Measurements from ENCODE around the gene DDX5.
"Not testable (repeated sequence)": the region's sequence is repeated elsewhere in the genome, so short reads cannot be mapped to it uniquely, and the experiment has no call there.

Gene DDX5

DNA sequence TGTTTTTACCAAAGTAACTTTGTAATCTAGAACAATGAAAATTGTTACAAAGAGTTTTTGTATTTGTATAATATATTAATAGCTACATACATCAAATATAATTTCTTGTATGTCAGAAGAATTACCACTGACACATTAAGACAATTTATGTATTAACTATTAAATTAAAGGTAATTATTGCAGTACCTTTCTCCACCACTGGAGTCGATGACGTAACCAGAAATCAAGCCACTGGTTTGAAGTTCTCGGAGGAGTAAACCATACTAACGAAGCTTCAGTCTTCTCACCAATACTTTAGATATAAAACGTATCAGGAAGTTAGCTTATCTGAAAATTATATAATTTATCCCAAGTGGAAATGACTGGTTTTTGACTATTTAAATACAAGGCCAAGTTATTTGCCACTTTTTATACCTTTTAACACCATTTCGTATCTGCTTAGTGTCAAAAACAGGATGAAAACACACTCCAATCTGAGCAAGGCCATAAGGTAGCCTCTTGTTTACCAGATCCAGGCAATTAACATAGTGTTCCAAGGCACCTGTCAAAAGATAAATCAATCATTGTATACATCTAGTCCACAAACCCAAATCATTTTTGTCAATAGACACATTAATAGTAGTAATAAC lies 13.5 kb downstream of the DDX5 start:
- no peak for DNase-seq (ENCODE audit: low read depth)

DNA sequence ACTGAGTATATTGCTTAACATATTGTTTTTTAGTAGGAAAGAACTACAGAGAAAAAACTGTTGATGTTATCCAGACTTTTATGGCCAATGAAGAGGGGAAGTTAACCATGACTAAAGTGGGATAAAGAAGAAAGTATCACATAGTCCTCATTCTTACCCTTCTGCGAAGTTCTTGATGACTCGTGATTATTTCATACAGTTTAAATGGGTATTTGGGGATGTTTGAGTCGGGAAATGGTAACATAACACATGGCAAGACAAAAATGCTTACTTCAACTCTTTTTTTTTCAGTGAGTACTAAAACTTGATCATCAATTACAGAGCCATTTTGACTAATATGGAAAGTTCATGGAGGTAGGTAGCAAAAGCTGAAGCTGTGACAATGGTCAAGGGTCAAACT lies 14.1 kb downstream of the DDX5 start:
- DNase-seq (ENCODE audit: low read depth), result peak; percentile 37

DNA sequence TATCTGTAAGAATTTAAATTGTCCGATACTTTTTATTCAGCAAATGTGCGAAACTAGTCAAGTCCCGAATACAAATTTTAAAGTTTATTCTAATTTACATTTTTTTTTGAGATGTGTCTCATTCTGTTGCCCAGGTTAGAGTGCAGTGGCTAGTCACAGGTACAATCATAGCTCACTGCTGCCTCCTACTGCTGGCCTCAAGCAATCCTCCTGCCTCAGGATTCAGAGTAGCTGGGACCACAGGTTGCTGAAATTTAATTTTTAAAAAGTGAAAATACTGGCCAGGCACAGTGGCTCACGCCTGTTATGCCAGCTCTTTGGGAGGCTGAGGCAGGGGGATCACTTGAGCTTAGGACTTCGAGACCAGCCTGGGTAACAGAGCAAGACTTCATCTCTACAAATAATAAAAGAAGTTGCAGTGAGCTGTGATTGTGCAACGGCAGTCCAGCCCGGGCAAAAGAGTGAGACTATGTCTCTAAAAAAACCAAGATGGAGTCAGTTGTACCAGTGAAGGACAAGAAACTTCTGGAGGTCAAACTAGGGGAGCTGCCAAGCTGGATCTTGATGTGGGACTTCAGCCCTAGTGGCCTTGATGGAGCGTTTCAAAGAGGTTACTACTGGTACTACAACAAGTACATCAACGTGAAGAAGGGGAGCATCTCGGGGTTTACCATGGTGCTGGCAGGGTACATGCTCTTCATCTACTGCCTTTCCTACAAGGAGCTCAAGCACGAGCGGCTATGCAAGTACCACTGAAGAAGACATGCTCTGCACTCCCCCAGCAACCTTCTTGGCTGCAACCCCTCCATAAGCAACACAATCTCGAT lies 14.8 kb downstream of the DDX5 start:
- DNase-seq (ENCODE audit: low read depth), result peak; percentile 34

DNA sequence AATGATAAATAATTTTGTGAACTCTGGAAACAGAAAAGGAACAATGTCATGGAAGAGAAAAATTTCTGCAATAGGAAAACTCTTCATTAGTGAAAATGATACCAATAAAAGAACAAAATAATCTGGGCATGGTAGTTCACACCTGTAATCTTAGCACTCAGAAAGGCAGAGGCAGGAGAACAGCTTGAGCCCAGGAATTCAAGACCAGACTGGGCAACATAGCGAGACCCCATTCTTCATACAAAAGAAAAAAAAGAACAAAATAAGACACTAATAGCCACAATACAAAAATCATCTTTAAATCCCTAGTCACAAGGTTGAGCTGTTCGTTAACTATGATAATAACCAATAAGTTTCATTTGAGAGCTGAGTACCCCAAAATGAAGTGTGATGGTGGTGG lies 17.8 kb downstream of the DDX5 start:
- DNase-seq (ENCODE audit: low read depth), result no peak

DNA sequence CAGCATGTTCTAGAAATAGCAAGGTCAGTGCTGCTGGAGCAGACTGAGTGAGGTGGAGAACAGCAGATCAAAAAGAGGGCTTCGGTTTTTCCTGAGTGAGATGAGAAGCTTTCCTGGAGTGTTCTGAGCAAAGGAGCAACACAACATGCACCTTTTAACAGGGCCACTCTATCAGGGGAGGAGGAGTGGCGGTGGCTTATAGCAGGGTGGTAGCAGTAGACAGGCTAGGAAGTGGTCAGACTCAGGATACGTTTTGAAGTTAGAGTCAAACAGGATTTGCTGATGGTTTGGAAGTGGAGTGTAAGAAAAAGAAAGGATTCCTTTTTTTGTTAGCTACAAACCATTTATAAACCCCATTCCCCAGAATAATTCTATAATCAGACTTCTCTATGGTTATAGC lies 21.7 kb downstream of the DDX5 start:
- DNase-seq (ENCODE audit: low read depth), result no peak

DNA sequence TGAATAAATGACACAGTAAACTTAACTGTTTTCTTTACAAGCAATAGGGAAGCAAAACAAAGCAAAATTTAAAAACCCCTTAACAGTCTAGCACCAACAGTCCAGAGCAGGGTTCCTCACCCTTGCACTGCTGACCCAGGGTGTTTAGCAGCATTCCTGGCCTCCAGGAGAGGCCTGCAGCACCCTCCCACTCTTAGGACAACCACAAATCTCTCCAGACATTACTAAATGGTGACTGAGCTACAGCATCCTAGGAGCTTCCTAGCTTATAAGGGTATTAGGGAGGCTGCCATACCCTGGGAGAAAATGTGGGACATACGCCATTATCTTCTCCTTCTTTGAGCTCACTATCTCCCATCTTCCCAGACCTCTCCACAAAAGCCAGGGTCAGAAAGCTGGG lies 25.1 kb downstream of the DDX5 start:
- DNase-seq (ENCODE audit: low read depth), result no peak

DNA sequence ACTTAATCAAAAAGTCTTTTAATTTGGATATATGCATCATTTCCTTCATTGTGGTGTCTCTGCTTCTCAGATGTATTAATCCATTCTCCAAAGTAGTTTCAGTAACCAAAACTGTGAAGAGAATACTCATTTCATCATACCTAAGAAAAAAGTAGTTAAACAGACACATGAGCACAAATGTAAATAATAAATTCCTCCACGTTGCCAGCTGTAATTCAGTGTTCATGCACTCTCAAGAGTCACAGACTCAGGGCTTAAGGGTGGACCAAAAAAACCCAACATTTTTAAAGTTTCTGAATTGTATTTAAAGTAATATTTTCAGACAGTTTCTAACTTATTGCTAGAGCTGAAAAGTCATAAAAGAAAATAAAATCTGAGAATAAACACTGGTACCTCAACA lies 28.2 kb downstream of the DDX5 start:
- DNase-seq (ENCODE audit: low read depth), result no peak

DNA sequence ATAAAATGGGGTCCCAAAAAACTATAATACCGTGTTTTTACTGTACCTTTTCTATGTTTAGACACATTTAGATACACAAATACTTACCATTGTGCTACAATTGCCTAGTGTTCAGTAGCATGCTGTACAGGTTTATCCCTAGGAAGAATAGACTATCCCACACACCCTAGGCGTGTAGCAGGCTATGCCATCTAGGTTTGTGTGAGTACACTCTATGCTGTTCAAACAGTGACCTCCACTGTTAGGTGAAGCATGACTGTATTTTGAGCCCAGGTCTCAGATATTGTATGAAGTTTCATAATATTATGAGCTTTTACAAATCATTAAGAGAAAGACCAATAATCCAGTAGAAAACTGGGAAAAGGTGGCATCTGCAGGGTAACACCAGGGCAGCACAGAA lies 33.5 kb downstream of the DDX5 start:
- DNase-seq (ENCODE audit: low read depth), result no peak

DNA sequence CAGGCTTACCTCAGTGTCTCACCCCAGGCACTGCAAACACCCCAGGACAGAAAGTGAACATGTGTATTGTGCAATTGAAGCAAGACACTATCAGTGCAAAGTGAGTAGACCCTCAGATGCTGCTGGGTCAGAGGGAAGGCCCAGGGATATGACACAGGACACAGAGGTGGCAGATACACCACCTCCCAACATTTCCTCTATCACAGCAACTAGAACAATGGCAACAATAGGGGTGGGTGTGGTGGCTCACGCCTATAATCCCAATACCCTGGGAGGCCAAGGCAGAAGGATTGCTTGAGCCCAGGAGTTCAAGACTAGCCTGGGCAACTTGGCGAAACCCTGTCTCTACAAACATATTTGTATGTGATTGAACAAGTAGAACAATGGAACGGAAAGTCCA lies 34.6 kb downstream of the DDX5 start:
- no peak for DNase-seq (ENCODE audit: low read depth)

DNA sequence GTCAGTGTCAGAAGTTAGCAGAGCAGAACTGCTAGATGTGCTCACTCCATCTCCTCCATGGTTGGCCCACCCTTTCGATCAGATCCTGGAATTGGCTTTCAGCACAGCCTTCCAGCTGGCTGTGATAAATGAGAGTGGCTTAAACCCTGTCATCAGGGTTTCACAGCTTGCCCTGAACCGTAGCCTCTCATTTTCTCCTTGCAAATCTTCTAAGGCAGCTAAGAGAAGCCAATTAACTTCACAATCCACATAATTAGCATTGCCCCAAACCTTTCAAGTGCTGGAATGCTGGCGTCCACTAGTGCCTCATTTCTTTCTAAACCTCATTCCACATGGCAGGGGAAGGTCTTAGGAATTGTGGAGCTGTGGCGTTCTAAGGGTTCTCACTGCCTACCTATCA lies 35.5 kb downstream of the DDX5 start:
- DNase-seq (ENCODE audit: low read depth), result no peak

DNA sequence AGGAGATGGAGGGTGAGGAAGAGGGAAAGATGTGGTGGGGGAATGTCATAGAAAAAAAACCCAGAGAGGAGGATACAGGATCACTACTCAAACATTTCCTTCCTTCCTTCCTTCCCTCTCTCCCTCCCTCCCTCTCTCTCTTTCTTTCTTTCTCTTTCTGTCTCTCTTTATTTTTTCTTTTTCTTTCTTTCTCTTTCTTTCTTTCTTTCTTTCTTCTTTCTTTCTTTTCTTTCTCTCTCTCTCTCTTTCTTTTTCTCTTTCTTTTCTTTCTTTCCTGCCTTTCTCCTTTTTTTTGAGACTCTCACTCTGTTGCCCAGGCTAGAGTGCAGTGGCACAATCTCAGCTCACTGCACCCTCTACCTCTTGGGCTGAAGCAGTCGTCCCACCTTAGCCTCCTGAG lies 39.3 kb downstream of the DDX5 start:
- not testable (repeated sequence) for DNase-seq (ENCODE audit: low read depth)

DNA sequence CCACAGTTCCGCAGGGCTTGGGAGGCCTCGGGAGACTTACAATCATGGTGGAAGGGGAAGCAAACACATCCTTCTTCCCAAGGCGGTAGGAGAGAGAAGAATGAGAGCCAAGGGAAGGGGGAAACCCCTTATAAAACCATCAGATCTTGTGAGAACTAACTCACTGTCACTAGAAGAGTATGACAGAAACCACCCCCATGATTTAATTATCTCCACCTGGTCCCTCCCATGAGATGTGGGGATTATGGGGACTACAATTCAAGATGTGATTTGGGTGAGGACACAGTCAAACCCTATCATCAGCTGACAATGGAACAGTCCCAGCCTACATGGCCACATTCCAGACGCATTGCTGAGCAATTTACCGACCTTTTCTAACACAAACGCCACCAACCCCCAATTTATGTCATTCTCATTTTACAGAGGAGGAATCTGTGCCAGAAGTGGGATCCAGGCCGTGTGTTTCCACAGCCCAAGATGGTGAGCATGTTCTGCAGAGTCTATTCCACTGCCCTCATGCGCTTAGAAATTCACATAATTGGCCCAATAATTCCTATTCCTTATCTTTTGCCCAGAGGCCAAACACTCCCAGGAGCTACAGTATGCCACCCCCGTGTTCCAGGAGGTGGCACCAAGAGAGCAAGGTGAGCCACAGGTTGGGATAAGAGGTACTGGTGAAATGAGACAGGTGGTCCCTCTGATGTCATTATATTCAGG lies 39.9 kb downstream of the DDX5 start:
- DNase-seq (ENCODE audit: low read depth), result no peak

DNA sequence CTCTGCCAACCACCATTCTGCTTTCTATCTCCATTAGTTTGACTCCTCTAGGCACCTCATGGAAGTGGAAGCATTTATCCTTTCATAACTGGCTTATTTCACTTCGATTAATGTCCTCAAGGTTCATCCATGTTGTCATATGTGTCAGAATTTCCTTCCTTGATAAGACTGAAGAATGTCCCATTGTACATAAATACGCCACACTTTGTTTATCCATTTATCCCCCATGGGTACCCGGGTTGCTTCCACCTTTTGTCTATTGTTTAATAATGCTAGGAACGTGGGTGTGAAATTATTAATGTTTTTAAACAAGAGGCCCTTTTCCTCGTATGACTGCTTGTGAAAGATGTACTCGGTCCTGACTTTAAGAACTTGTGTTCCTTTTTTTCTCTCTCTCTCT lies 44.3 kb downstream of the DDX5 start:
- DNase-seq (ENCODE audit: low read depth), result no peak

DNA sequence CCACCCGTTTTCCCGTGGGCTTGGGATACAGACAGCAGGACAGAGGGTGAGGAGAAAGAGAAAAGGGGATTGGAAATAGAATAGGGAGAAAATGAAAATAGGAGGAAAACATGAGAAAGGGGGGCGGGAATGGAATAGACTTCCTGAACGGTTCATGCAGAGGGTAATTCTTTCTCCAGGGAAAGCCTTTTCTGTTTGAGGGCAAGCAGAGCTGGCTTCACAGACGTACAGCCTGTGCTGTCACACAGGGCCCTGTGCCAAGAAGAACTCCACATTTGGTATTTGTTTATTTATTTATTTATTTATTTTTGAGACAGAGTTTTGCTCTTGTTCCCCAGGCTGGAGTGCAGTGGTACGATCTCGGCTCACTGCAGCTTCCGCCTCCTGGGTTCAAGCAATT lies 45.1 kb downstream of the DDX5 start:
- no peak for DNase-seq (ENCODE audit: low read depth)

DNA sequence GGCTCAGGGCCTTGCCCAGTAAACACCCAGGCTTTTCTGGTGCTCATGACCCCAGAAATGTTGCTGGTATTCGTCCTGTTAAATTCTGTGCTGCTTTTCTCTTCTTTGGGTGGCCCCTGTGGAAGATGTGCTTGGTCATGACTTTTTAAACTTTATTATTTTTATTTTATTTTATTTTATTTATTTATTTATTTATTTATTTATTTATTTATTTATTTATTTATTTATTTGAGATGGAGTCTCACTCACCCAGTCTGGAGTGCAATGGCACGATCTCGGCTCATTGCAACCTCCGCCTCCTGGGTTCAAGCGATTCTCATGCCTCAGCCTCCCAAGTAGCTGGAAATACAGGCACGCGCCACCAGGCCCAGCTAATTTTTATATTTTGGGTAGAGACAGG lies 46.3 kb downstream of the DDX5 start:
- not testable (repeated sequence) for DNase-seq (ENCODE audit: low read depth)

DNA sequence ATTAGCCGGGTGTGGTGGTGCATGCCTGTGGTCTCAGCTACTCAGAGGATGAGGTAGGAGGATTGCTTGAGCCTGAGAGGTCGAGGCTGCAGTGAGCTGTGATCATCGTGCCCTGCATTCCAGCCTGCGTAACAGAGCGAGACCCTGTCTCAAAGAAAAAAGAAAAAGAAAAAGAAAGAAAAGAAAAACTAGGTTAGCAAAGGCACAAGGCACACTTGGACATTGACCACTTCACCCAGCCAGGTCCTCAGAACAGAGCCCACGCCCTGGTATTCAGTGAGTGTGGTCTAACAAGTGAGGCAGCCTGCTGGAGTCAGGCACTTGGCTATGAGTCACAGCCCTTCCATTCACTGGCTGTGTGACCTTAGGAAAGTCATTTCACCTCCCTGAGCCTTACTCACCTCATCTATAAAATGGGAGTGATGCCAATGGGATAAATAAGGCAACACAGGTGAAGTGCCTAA lies 46.8 kb downstream of the DDX5 start:
- DNase-seq (ENCODE audit: low read depth), result peak; percentile 37

DNA sequence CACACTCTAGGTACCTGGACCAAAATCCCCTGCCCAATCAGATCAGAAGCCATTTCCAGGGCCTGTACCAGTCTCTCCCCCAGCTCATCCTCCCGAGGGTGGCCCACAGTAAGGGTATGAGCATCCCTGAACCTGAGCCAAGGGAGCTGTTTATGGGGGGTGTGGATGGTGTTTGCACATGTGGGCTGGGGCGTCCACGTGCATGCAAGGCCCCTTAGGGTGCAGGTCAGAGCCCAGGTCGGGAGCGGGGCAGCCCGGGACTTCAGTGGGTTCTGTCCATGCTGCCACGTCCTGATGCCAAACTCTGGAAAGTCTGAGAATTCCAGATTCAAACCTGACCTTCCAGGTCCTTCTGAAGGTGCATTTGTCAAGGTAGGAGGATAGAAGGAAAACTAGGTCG lies 47.3 kb downstream of the DDX5 start:
- no peak for DNase-seq (ENCODE audit: low read depth)

DNA sequence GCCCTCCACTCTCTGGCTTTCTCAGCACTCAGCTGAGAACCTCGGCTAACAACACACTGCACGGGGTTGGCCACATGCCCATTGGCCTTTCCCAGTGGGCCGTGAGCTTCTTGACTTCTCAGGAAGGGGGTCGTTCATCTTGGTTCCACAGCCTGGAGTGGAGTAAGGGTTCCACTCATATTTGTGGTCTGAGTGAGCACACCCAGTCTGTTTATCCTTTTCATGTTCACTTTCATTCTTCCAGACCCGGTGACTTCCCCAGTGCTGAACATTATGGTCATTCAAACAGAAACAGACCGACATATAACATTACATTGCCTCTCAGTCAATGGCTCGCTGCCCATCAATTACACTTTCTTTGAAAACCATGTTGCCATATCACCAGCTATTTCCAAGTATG lies 48.9 kb downstream of the DDX5 start:
- DNase-seq (ENCODE audit: low read depth), result peak; percentile 54

DNA sequence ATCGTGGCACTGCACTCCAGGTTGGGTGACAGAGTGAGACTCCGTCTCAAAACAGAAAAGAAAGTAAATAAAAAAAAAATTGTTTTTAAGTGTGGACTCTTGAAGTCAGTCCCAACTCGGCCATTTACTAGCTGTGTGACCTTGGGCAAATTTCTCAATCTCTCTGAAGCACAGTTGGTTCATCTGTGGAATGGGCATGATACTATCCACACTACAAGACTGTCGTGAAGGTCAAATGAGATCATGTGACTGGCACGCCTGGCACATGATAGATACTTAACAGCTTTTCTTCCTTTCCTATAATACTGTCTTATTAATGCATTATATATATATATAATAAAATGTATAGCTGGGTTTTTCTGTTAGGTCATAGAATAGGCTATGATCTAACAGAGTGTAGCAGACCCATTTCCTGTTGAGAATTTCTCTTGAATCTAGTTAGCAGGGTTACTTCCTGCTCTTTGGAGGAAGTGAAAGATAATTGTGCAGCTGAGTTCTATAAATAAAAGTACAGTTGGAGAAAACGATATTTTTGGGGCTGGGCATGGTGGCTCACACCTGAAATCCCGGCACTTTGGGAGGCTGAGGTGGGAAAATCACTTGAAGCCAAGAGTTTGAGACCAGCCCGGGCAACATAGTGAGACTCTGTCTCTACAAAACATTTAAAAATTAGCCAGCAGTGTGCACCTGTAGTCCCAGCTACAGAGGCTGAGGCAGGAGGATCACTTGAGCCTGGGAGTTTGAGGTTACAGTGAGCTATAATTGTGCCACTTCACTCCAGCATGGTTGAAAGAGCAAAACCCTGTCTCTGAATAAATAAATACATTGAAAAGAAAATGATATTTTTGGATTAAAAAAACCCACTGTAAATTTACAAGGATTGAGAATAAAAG lies 49.9 kb downstream of the DDX5 start:
- no peak for DNase-seq (ENCODE audit: low read depth)

DNA sequence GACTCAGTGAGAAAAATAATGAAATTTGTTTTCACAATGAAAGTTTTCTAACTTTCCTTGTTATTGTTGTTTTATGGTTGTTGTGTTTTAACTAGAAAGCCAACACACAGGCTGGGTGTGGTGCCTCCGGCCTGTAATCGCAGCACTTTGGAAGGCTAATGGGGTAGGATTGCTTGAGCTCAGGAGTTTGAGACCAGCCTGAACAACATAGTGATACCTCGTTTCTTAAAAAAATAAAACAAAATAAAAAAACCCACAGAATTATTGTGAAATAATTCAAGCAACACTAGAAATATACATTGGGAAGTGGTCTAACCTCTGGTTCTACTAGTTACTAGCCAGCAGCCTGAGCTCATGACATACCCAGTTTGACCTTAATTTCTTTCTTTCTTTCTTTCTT lies 56.5 kb downstream of the DDX5 start:
- no peak for DNase-seq (ENCODE audit: low read depth)

DNA sequence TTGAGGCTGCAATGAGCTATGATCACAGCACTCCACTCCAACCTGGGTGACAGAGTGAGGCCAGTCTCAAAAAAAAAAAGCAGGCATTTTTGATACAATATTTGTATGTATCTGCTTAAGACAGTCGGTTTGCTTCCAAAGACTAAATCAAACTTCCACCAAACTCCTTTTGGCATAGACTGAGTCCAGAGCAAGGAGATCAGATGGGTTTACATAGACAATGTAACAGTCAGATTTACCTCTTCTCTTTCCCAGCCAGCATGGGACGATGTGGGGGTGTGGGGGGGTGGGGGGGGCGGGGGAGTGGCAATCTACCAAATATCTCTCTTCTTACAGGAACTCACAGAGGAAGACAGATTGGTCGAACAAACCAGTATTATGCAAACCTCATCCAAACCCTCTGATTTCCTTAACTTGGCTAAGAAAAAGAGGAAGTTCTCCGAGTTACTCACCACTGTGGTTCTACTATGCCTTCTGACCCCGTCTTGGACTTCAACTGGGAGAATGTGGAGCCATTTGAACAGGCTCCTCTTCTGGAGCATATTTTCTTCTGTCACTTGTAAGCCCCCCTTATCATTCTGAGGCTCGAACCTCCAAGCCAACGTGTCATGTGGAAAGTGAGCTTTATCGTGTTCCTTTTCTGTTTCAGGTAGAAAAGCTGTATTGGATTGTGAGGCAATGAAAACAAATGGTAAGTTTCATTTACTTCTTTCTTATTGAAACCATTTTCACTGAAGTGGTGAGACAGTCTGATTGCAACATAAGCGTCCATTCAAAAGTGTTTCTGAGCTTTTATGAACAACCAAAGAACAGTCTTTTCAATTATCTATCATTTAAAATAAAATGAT lies 57.2 kb downstream of the DDX5 start, which contains the start of gene MILR1:
TSS of gene MILR1 (plus strand) at position 451 of the 848 bp plus-strand sequence. CDS start at position 505, 54 bp downstream.
- peak; percentile 91 for DNase-seq (ENCODE audit: low read depth)

Data from stromal cell of bone marrow (primary cell).